Measurements from ENCODE around the gene MROH8. TPM values are rescaled to one million over a fixed set of nuclear protein-coding genes. Genes with fewer than 3 reads are reported as not detected.

The MROH8 gene
- total and polyA plus RNA-seq, 2 of the 13 experiments (the other 11 are each of a cell fraction or from before 2014, with no cell fraction given): 2.6 to 5.5 TPM

DNA sequence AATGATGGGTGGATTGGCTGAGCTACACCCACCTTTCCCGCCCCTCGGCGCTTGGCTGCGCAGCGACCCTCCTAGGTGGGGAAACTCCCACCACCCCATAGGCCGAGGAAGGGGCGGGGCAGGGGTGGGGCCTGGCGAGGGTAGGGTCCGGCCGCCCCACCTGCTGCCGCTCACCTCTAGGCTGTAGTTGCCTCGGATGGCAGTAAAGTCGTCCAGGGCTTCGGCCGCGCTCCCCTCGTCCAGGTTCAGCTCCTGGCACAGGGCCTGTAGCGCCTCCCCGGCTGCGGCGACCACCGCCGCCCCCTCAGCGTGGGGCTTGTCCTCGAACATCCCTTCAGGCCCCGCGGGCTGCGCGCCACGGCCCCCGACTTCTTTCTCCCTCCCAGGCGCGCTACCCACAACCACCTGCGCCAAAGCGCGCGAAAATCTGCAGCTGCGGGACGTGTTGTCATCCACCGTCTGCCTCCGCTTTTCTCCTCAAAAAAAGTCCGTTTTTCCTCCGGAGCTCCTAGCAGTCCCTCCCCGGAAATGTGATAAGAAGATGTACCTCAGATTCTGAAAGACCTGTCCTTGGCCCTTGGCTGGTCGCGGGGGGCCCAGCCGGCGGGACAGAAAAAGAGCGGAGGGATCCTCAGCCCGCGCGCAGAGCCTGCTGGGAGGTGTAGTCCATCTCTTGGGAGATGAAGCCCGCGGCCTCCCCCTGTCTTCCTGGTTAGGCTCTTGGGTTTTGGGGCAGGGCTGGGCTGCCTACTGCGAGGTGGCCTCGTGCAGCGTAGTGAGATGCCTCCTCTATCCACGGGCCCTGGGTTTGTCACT lies 83.5 kb downstream of the MROH8 start, which contains the start of gene RBL1 (continued):
- TF ChIP-seq, protein P1, sequence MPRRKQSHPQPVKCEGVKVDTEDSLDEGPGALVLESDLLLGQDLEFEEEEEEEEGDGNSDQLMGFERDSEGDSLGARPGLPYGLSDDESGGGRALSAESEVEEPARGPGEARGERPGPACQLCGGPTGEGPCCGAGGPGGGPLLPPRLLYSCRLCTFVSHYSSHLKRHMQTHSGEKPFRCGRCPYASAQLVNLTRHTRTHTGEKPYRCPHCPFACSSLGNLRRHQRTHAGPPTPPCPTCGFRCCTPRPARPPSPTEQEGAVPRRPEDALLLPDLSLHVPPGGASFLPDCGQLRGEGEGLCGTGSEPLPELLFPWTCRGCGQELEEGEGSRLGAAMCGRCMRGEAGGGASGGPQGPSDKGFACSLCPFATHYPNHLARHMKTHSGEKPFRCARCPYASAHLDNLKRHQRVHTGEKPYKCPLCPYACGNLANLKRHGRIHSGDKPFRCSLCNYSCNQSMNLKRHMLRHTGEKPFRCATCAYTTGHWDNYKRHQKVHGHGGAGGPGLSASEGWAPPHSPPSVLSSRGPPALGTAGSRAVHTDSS (CRISPR knock-in tag; conservative IDR thresholded peaks at IDR 0.05): peak; percentile 97
- peak; percentile 83 for TF ChIP-seq ZNF292 (CRISPR knock-in tag; IDR thresholded peaks at IDR 0.05; ENCODE audit: borderline replicate concordance, low read depth)
- peak; percentile 86 for TF ChIP-seq MIER3 (CRISPR knock-in tag; IDR thresholded peaks at IDR 0.05; ENCODE audit: borderline replicate concordance)
- no peak for TF ChIP-seq ZNF207 (IDR thresholded peaks at IDR 0.05; ENCODE audit: borderline replicate concordance)
- TF ChIP-seq, protein P2, sequence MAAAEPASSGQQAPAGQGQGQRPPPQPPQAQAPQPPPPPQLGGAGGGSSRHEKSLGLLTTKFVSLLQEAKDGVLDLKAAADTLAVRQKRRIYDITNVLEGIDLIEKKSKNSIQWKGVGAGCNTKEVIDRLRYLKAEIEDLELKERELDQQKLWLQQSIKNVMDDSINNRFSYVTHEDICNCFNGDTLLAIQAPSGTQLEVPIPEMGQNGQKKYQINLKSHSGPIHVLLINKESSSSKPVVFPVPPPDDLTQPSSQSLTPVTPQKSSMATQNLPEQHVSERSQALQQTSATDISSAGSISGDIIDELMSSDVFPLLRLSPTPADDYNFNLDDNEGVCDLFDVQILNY (CRISPR knock-in tag; conservative IDR thresholded peaks at IDR 0.05): peak; percentile 100
- peak; percentile 95 for TF ChIP-seq ZNF30 (CRISPR knock-in tag; IDR thresholded peaks at IDR 0.05)
- peak; percentile 99 for TF ChIP-seq XRCC5 (optimal IDR thresholded peaks at IDR 0.05; ENCODE audit: low read length)
- TF ChIP-seq, protein P3, sequence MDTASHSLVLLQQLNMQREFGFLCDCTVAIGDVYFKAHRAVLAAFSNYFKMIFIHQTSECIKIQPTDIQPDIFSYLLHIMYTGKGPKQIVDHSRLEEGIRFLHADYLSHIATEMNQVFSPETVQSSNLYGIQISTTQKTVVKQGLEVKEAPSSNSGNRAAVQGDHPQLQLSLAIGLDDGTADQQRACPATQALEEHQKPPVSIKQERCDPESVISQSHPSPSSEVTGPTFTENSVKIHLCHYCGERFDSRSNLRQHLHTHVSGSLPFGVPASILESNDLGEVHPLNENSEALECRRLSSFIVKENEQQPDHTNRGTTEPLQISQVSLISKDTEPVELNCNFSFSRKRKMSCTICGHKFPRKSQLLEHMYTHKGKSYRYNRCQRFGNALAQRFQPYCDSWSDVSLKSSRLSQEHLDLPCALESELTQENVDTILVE (CRISPR knock-in tag; IDR thresholded peaks at IDR 0.05): peak; percentile 90
- TF ChIP-seq ZFYVE20 (CRISPR knock-in tag; IDR thresholded peaks at IDR 0.05; ENCODE audit: borderline replicate concordance, low read depth): peak; percentile 94; the same call in 1 of the 2 replicates
- TF ChIP-seq, protein P4, sequence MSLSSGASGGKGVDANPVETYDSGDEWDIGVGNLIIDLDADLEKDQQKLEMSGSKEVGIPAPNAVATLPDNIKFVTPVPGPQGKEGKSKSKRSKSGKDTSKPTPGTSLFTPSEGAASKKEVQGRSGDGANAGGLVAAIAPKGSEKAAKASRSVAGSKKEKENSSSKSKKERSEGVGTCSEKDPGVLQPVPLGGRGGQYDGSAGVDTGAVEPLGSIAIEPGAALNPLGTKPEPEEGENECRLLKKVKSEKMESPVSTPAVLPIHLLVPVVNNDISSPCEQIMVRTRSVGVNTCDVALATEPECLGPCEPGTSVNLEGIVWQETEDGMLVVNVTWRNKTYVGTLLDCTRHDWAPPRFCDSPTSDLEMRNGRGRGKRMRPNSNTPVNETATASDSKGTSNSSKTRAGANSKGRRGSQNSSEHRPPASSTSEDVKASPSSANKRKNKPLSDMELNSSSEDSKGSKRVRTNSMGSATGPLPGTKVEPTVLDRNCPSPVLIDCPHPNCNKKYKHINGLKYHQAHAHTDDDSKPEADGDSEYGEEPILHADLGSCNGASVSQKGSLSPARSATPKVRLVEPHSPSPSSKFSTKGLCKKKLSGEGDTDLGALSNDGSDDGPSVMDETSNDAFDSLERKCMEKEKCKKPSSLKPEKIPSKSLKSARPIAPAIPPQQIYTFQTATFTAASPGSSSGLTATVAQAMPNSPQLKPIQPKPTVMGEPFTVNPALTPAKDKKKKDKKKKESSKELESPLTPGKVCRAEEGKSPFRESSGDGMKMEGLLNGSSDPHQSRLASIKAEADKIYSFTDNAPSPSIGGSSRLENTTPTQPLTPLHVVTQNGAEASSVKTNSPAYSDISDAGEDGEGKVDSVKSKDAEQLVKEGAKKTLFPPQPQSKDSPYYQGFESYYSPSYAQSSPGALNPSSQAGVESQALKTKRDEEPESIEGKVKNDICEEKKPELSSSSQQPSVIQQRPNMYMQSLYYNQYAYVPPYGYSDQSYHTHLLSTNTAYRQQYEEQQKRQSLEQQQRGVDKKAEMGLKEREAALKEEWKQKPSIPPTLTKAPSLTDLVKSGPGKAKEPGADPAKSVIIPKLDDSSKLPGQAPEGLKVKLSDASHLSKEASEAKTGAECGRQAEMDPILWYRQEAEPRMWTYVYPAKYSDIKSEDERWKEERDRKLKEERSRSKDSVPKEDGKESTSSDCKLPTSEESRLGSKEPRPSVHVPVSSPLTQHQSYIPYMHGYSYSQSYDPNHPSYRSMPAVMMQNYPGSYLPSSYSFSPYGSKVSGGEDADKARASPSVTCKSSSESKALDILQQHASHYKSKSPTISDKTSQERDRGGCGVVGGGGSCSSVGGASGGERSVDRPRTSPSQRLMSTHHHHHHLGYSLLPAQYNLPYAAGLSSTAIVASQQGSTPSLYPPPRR (CRISPR knock-in tag; IDR thresholded peaks at IDR 0.05; ENCODE audit: borderline replicate concordance): peak; percentile 86
- peak; percentile 94 for TF ChIP-seq PITX1 (CRISPR knock-in tag; IDR thresholded peaks at IDR 0.05)
- no peak for TF ChIP-seq ZFP36 (IDR thresholded peaks at IDR 0.05; ENCODE audit: borderline replicate concordance, low read depth, low read length, partially characterized antibody)
- TF ChIP-seq, protein P5, sequence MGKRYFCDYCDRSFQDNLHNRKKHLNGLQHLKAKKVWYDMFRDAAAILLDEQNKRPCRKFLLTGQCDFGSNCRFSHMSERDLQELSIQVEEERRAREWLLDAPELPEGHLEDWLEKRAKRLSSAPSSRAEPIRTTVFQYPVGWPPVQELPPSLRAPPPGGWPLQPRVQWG (CRISPR knock-in tag; IDR thresholded peaks at IDR 0.05; ENCODE audit: borderline replicate concordance, low read depth): no peak
- peak; percentile 76 for TF ChIP-seq ZNF879 (CRISPR knock-in tag; IDR thresholded peaks at IDR 0.05)
- TF ChIP-seq ZNF589 (CRISPR knock-in tag; conservative IDR thresholded peaks at IDR 0.05): peak; percentile 97
- peak; percentile 99 for TF ChIP-seq PTBP1 (IDR thresholded peaks at IDR 0.05; ENCODE audit: low read depth, low read length, poor library complexity, severe bottlenecking)
- peak; percentile 65 for TF ChIP-seq SUZ12 (IDR thresholded peaks at IDR 0.05; ENCODE audit: low read depth, low read length)
- TF ChIP-seq HNRNPLL (IDR thresholded peaks at IDR 0.05; ENCODE audit: low read depth, low read length, poor library complexity, severe bottlenecking): peak; percentile 81
- TF ChIP-seq TBP (CRISPR knock-in tag; IDR thresholded peaks at IDR 0.05): peak; percentile 69
- TF ChIP-seq SNAPC2 (CRISPR knock-in tag; IDR thresholded peaks at IDR 0.05): peak; percentile 91; the same call in 1 of the 2 replicates

All from HepG2 (cell line).